Breast epithelium (tissue), 4 donors: ENCODE measurements around the gene SPSB3. TPM values are rescaled to one million over a fixed set of nuclear protein-coding genes. Genes with fewer than 3 reads are reported as not detected.
"Not testable (repeated sequence)": the region's sequence is repeated elsewhere in the genome, so short reads cannot be mapped to it uniquely, and the experiment has no call there.

ENCODE experiments used
- DNase-seq, 2 donors: peaks; one replicate each; pipeline ENCODE4 v3.0.0-alpha.2; 2019; ENCODE audit warnings: low spot score in 2 of 2
- H3K27ac ChIP-seq, 2 donors: fragments of 200-600 bp; sonication (generic) in 1 of 2; one replicate each; pipeline ENCODE4 v1.5.1; 2016 to 2019; ENCODE audit warnings: mild to moderate bottlenecking in 1 of 2
- H3K27me3 ChIP-seq, 2 donors: fragments of 200-600 bp; sonication (generic) in 1 of 2; one replicate each; pipeline versions ENCODE4 v1.5.1 to v1.6.0; 2017 to 2019; ENCODE audit warnings: control low read depth in 1 of 2, mild to moderate bottlenecking in 1 of 2
- H3K36me3 ChIP-seq: fragments of 200-600 bp; one replicate; pipeline ENCODE4 v1.5.1; 2019
- H3K4me1 ChIP-seq, 2 donors: fragments of 200-600 bp; sonication (generic); one replicate each; pipeline ENCODE4 v1.5.1; 2016 to 2019; ENCODE audit warnings: control low read depth in 1 of 2
- H3K4me3 ChIP-seq, 3 donors: fragments of 200-600 bp; sonication (generic); 1 replicate in 2 of 3; 2 replicates in 1 of 3; pipeline ENCODE4 v1.5.1; 2016 to 2019; ENCODE audit warnings: mild to moderate bottlenecking in 3 of 3, moderate library complexity in 2 of 3
- H3K9me3 ChIP-seq, 2 donors: fragments of 200-600 bp; sonication (generic) in 1 of 2; one replicate each; pipeline ENCODE4 v1.5.1; 2016 to 2019; ENCODE audit warnings: control low read depth in 1 of 2
- CTCF ChIP-seq, 3 donors: fragments of 450-650 bp; IDR thresholded peaks; one replicate each; pipeline ENCODE4 v1.5.1; 2016 to 2017; ENCODE audit warnings: antibody characterized with exemption in 3 of 3, mild to moderate bottlenecking in 3 of 3, moderate library complexity in 3 of 3
- POLR2A ChIP-seq: fragments of 450-650 bp; IDR thresholded peaks from one replicate; pipeline ENCODE4 v1.6.1; 2016; ENCODE audit warnings: antibody characterized with exemption, mild to moderate bottlenecking, moderate library complexity
- POLR2AphosphoS5 ChIP-seq, 3 donors: sonication (generic); formaldehyde crosslinking; IDR thresholded peaks; one replicate each; pipeline ENCODE4 v1.6.1; 2017; ENCODE audit warnings: antibody characterized with exemption in 3 of 3
- intact Hi-C: fragments of 100-400 bp; cut with DNase I; formaldehyde crosslinking; loops from one replicate; pipeline ENCODE4 v1.15.1; 2023; ENCODE audit warnings: low total_unique reads
- total RNA-seq, 3 donors: library from RNA; depleted of rRNA; stranded (reverse); fragments of >200 nt; gene quantifications; one replicate each; pipeline ENCODE4 v1.1.0, GENCODE V29; 2016

The SPSB3 gene
- total RNA-seq, 3 donors from 2014 or later: 84.9 to 107 (median 88.5) TPM

GRCh38 chr16:1741553-1742165, 40.7 kb downstream of the SPSB3 start:
- intact Hi-C loops: no loop called here
- H3K9me3 ChIP-seq: no peaks in the 10 kb centered on the region
- no peaks in the 10 kb centered on the region for H3K36me3 ChIP-seq
- no peak overlapping the region for H3K4me3 ChIP-seq
- no peak for DNase-seq
- H3K27me3 ChIP-seq: no peaks in the 10 kb centered on the region
- H3K4me1 ChIP-seq: no peaks in the 10 kb centered on the region
- no peak overlapping the region for H3K27ac ChIP-seq
- TF ChIP-seq POLR2AphosphoS5 (IDR thresholded peaks at IDR 0.05) (no peak), CTCF (IDR thresholded peaks at IDR 0.05) (no peak), POLR2A (no peak)

GRCh38 chr16:1740781-1741490, 41.4 kb downstream of the SPSB3 start:
- H3K4me3 ChIP-seq: no peak overlapping the region
- H3K36me3 ChIP-seq: no peaks in the 10 kb centered on the region
- H3K9me3 ChIP-seq: no peaks in the 10 kb centered on the region
- no peaks in the 10 kb centered on the region for H3K27me3 ChIP-seq
- no peaks in the 10 kb centered on the region for H3K4me1 ChIP-seq
- DNase-seq: no peak
- TF ChIP-seq POLR2A (no peak), CTCF (IDR thresholded peaks at IDR 0.05) (no peak), POLR2AphosphoS5 (IDR thresholded peaks at IDR 0.05) (no peak)
- no peak overlapping the region for H3K27ac ChIP-seq
- intact Hi-C loops: no loop called here

GRCh38 chr16:1740234-1740633, 42.1 kb downstream of the SPSB3 start:
- H3K9me3 ChIP-seq: no peaks in the 10 kb centered on the region
- no peaks in the 10 kb centered on the region for H3K27me3 ChIP-seq
- intact Hi-C loops: no loop called here
- no peaks in the 10 kb centered on the region for H3K36me3 ChIP-seq
- H3K4me1 ChIP-seq: no peaks in the 10 kb centered on the region
- no peak for DNase-seq
- no peak for TF ChIP-seq POLR2AphosphoS5 (IDR thresholded peaks at IDR 0.05)
- TF ChIP-seq POLR2A: no peak
- TF ChIP-seq CTCF (IDR thresholded peaks at IDR 0.05): no peak
- H3K4me3 ChIP-seq: no peak overlapping the region
- H3K27ac ChIP-seq: no peak overlapping the region

GRCh38 chr16:1734816-1735215, 47.6 kb downstream of the SPSB3 start:
- no peak for DNase-seq
- TF ChIP-seq POLR2AphosphoS5 (IDR thresholded peaks at IDR 0.05) (no peak), CTCF (IDR thresholded peaks at IDR 0.05) (no peak), POLR2A (no peak)
- Histone ChIP-seq H3K36me3 (no peaks in the 10 kb centered on the region), H3K4me1 (no peaks in the 10 kb centered on the region), H3K4me3 (no peak overlapping the region), H3K27me3 (no peaks in the 10 kb centered on the region), H3K27ac (no peak overlapping the region), H3K9me3 (no peaks in the 10 kb centered on the region)
- intact Hi-C loops: no loop called here

GRCh38 chr16:1734123-1734522, 48.2 kb downstream of the SPSB3 start:
- H3K27me3 ChIP-seq: no peaks in the 10 kb centered on the region
- H3K4me3 ChIP-seq: no peak overlapping the region
- intact Hi-C loops: no loop called here
- no peak for DNase-seq
- H3K27ac ChIP-seq: no peak overlapping the region
- no peaks in the 10 kb centered on the region for H3K36me3 ChIP-seq
- TF ChIP-seq POLR2A: no peak
- no peak for TF ChIP-seq POLR2AphosphoS5 (IDR thresholded peaks at IDR 0.05)
- no peak for TF ChIP-seq CTCF (IDR thresholded peaks at IDR 0.05)
- H3K4me1 ChIP-seq: no peaks in the 10 kb centered on the region
- no peaks in the 10 kb centered on the region for H3K9me3 ChIP-seq

- H3K36me3 ChIP-seq, intact Hi-C loops, H3K9me3 ChIP-seq, H3K27me3 ChIP-seq, H3K27ac ChIP-seq, H3K4me1 ChIP-seq, H3K4me3 ChIP-seq: not testable (repeated sequence)
- peak in 1 of 2 donors; percentile 79 for DNase-seq
Measured at GRCh38 chr16:1732551-1732987, 49.8 kb downstream of the SPSB3 start.
